Calu3 (cell line): ENCODE data around the gene MINK1. TPM values are rescaled to one million over a fixed set of nuclear protein-coding genes. Genes with fewer than 3 reads are reported as not detected.

ENCODE experiments used
- BruUV-seq: library from RNA; stranded (reverse); fragments of 400-500 nt; replicated peaks from 2 replicates; lab custom pipeline; 2021; lab: Mats Ljungman, UMichigan
- CTCF ChIA-PET: fragments of 300-600 bp; sonication (Branson Sonifier 250); formaldehyde crosslinking; loops from one replicate; lab custom pipeline; 2022; ENCODE audit warnings: antibody characterized with exemption; lab: Charles Lee
- DNase-seq: peaks from one replicate; pipeline ENCODE4 v3.0.0; 2022
- H3K27ac Mint-ChIP-seq: one replicate; pipeline ENCODE4 v1.8.0; 2022; ENCODE audit warnings: mixed read lengths; ENCODE audit not compliant: unreplicated experiment
- H3K27me3 Mint-ChIP-seq: one replicate; pipeline ENCODE4 v1.8.0; 2022; ENCODE audit warnings: mixed read lengths; ENCODE audit not compliant: unreplicated experiment
- H3K36me3 Mint-ChIP-seq: one replicate; pipeline ENCODE4 v1.8.0; 2022; ENCODE audit warnings: mild to moderate bottlenecking, moderate library complexity, mixed read lengths; ENCODE audit not compliant: insufficient read depth, unreplicated experiment
- H3K4me1 Mint-ChIP-seq: one replicate; pipeline ENCODE4 v1.8.0; 2022; ENCODE audit warnings: mild to moderate bottlenecking, low read depth, mixed read lengths; ENCODE audit not compliant: unreplicated experiment
- H3K4me3 Mint-ChIP-seq: one replicate; pipeline ENCODE4 v1.8.0; 2022; ENCODE audit warnings: mild to moderate bottlenecking, low read depth, moderate library complexity, mixed read lengths; ENCODE audit not compliant: unreplicated experiment
- H3K9me3 Mint-ChIP-seq: one replicate; pipeline ENCODE4 v1.8.0; 2022; ENCODE audit warnings: low read depth, mixed read lengths; ENCODE audit not compliant: unreplicated experiment
- intact Hi-C: fragments of 100-400 bp; cut with micrococcal nuclease; formaldehyde crosslinking; loops from one replicate; pipeline ENCODE4 v1.10.0; 2022; ENCODE audit not compliant: unreplicated experiment
- total RNA-seq: library from RNA; stranded (reverse); gene quantifications from 2 replicates; pipeline ENCODE4 v1.2.3, GENCODE V29; 2022
- TF ChIP-seq, protein P1 (sequence below): fragments of 200-600 bp; IDR thresholded peaks from one replicate; pipeline ENCODE4 v1.8.0; 2022; ENCODE audit warnings: antibody characterized with exemption; ENCODE audit not compliant: unreplicated experiment

Gene MINK1
- total RNA-seq, 1 experiment from 2014 or later = 86.8 TPM

DNA sequence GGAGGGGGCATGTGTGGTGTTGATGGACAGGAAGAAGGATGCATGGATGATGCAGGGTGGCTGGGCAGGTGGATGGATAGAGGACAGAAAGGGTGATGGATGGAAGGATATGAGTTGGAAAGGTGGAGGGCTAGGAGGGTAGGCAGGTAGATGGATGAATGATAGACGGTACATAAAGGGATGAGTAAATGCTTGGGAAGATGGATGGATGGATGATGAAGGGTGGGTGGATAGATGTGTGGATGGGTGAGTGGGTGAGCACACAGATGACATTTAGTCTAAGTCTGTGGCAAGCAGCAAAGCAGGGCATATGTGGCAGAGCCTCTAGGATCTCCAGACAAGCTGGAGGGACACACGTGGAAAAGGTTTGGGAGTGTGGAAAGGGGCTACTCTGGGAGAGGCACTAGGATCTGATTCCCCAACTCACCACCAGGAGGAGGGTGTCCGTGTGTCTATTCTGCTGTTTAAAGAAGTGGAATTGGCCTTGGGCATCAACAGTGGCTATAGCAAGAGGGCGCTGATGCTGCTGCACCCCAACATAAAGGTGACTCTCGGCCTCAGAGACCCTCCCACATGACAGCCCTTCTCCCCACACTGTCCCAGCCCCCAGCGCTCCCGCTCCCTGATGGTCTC is 18.0 kb upstream of the MINK1 start:
- Mint-ChIP-seq H3K27ac (no peak overlapping the region), H3K36me3 (peaks cover 13% of the 10 kb centered on the region), H3K9me3 (no peaks in the 10 kb centered on the region), H3K4me3 (no peak overlapping the region), H3K4me1 (no peaks in the 10 kb centered on the region), H3K27me3 (no peaks in the 10 kb centered on the region)
- no peak for DNase-seq
- intact Hi-C loops = no loop called here
- BruUV-seq = no TSS peak
- CTCF ChIA-PET = no interaction called here
- TF ChIP-seq, protein P1, sequence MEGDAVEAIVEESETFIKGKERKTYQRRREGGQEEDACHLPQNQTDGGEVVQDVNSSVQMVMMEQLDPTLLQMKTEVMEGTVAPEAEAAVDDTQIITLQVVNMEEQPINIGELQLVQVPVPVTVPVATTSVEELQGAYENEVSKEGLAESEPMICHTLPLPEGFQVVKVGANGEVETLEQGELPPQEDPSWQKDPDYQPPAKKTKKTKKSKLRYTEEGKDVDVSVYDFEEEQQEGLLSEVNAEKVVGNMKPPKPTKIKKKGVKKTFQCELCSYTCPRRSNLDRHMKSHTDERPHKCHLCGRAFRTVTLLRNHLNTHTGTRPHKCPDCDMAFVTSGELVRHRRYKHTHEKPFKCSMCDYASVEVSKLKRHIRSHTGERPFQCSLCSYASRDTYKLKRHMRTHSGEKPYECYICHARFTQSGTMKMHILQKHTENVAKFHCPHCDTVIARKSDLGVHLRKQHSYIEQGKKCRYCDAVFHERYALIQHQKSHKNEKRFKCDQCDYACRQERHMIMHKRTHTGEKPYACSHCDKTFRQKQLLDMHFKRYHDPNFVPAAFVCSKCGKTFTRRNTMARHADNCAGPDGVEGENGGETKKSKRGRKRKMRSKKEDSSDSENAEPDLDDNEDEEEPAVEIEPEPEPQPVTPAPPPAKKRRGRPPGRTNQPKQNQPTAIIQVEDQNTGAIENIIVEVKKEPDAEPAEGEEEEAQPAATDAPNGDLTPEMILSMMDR = no peak

GRCh38 chr17:4816826-4817225 is 16.3 kb upstream of the MINK1 start:
- intact Hi-C loops = no loop called here
- CTCF ChIA-PET = no interaction called here
- Mint-ChIP-seq H3K4me3 (no peak overlapping the region), H3K9me3 (no peaks in the 10 kb centered on the region), H3K36me3 (peaks cover 5% of the 10 kb centered on the region), H3K27me3 (no peaks in the 10 kb centered on the region), H3K27ac (no peak overlapping the region), H3K4me1 (no peaks in the 10 kb centered on the region)
- DNase-seq = no peak
- no TSS peak for BruUV-seq
- TF ChIP-seq, protein P1 = no peak

DNA sequence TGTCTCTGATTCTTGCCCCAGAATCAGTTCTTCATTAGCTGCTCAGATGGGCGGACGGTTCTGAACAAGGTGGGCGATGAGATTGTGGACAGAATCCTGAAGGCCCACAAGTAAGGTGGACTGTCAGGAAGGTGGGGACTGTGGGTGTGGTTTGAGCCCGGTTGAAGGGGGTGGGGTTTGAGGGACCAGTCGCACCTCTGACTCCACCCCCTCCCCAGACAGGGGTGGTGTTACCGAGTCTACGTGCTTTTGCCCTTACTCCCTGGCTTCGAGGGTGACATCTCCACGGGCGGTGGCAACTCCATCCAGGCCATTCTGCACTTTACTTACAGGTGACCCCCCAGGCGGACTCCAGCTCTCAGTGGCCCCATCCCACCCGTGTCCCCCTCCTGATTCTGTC is 14.9 kb upstream of the MINK1 start:
- intact Hi-C loops = no loop called here
- no TSS peak for BruUV-seq
- no peaks in the 10 kb centered on the region for H3K27me3 Mint-ChIP-seq
- H3K4me3 Mint-ChIP-seq = no peak overlapping the region
- CTCF ChIA-PET = no interaction called here
- no peak for DNase-seq
- no peaks in the 10 kb centered on the region for H3K9me3 Mint-ChIP-seq
- H3K27ac Mint-ChIP-seq = no peak overlapping the region
- peaks cover 5% of the 10 kb centered on the region for H3K36me3 Mint-ChIP-seq
- TF ChIP-seq, protein P1 = no peak
- H3K4me1 Mint-ChIP-seq = no peaks in the 10 kb centered on the region

DNA sequence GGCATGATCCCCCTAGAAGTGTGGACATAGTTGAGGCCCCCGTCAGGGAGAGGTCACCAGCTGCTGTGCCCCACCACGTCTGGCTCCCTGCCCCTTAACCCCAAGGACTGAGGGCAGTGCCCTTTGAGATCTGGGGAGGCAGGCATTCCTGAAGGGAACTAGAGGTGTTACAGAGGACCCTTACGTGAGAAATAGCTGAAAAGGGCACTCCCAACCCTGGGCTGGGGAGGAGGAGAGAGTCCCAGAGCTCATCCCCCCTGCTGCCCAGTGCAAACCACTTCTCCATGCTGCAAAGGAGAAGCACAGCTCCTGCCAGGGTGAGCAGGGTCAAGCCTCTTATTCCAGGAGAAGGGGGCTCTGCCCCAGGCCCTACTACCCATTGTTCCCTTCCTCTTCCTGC is 10.3 kb upstream of the MINK1 start:
- no peaks in the 10 kb centered on the region for H3K36me3 Mint-ChIP-seq
- TF ChIP-seq, protein P1 = no peak
- no TSS peak for BruUV-seq
- intact Hi-C loops = no loop called here
- no peak overlapping the region for H3K27ac Mint-ChIP-seq
- H3K27me3 Mint-ChIP-seq = no peaks in the 10 kb centered on the region
- H3K4me3 Mint-ChIP-seq = no peak overlapping the region
- no peaks in the 10 kb centered on the region for H3K9me3 Mint-ChIP-seq
- H3K4me1 Mint-ChIP-seq = no peaks in the 10 kb centered on the region
- CTCF ChIA-PET = no interaction called here
- no peak for DNase-seq
